HepG2 (cell line): ENCODE data around the gene LIM2. TPM values are rescaled to one million over a fixed set of nuclear protein-coding genes. Genes with fewer than 3 reads are reported as not detected.

Experiments used
- ATF6 ChIP-seq: sonication (generic); formaldehyde crosslinking; conservative IDR thresholded peaks from 2 replicates; pipeline ENCODE4 v1.4.0; 2020; ENCODE audit warnings: missing genetic modification reagents
- KLF6 ChIP-seq: IDR thresholded peaks from 2 replicates; pipeline ENCODE4 v1.8.0; 2016; ENCODE audit warnings: missing biosample characterization, missing genetic modification reagents
- NFRKB ChIP-seq: fragments of 450-650 bp; IDR thresholded peaks from 2 replicates; pipeline ENCODE4 v1.6.1; 2017
- RXRA ChIP-seq: sonication (generic); formaldehyde crosslinking; IDR thresholded peaks from 2 replicates; pipeline ENCODE4 v1.5.1; 2020; ENCODE audit warnings: missing genetic modification reagents
- SMARCC2 ChIP-seq: fragments of 450-650 bp; IDR thresholded peaks from 2 replicates; pipeline ENCODE4 v1.6.1; 2017; ENCODE audit warnings: antibody characterized with exemption, mild to moderate bottlenecking
- USF2 ChIP-seq, 2 experiments: sonication (generic) in 1 of 2; formaldehyde crosslinking in 1 of 2; IDR thresholded peaks; 2 replicates each; pipeline versions ENCODE4 v1.5.1 to v1.6.1; 2011 to 2020; ENCODE audit warnings: borderline replicate concordance in 1 of 2, low read depth in 1 of 2, low read length in 1 of 2, mild to moderate bottlenecking in 1 of 2, missing genetic modification reagents in 1 of 2, moderate library complexity in 1 of 2
- ZGPAT ChIP-seq: IDR thresholded peaks from 2 replicates; pipeline ENCODE4 v1.6.1; 2016; ENCODE audit warnings: mild to moderate bottlenecking
- ZHX1 ChIP-seq: sonication (generic); formaldehyde crosslinking; IDR thresholded peaks from 2 replicates; pipeline ENCODE4 v1.8.1; 2022; ENCODE audit warnings: low read depth, mild to moderate bottlenecking, missing genetic modification reagents
- ZNF275 ChIP-seq: sonication (generic); formaldehyde crosslinking; IDR thresholded peaks from 2 replicates; pipeline ENCODE4 v1.8.0; 2022; ENCODE audit warnings: missing genetic modification reagents, mild to moderate bottlenecking, inconsistent platforms, borderline replicate concordance
- ZNF343 ChIP-seq: sonication (generic); formaldehyde crosslinking; IDR thresholded peaks from 2 replicates; pipeline ENCODE4 v1.4.0; 2020; ENCODE audit warnings: mild to moderate bottlenecking, missing genetic modification reagents
- ZNF431 ChIP-seq: sonication (generic); formaldehyde crosslinking; IDR thresholded peaks from 2 replicates; pipeline ENCODE4 v1.9.0; 2022; ENCODE audit warnings: missing genetic modification reagents, low read depth, mild to moderate bottlenecking, borderline replicate concordance
- ZNF639 ChIP-seq: conservative IDR thresholded peaks from 2 replicates; pipeline ENCODE4 v1.6.1; 2018; ENCODE audit warnings: missing genetic modification reagents
- polyA plus RNA-seq, 8 experiments: library from polyadenylated mRNA; depleted of rRNA in 3 of 8; stranded (reverse) in 7 of 8; unstranded in 1 of 8; fragments of >200 nt; fragmentation: Illumina TruSeq in 4 of 8; extraction: Trizol in 4 of 8; gene quantifications; 2 replicates each; pipeline versions ENCODE4 v1.2.1 to v1.2.3, GENCODE V29; 2011 to 2016; ENCODE audit warnings: low read depth in 4 of 8, missing spikeins in 1 of 8, mixed read lengths in 1 of 8; ENCODE audit not compliant: insufficient read depth in 1 of 8
- total RNA-seq, 5 experiments: library from RNA; depleted of rRNA; stranded (reverse); fragments of >200 nt; fragmentation: Illumina TruSeq; extraction: Trizol; gene quantifications; 2 replicates each; pipeline ENCODE4 v1.2.3, GENCODE V29; 2016; ENCODE audit warnings: low read depth in 1 of 5

Gene LIM2
- total and polyA plus RNA-seq, 2 of the 13 experiments (the other 11 are each of a cell fraction or from before 2014, with no cell fraction given), result 1.3 TPM; not detected in 1

GRCh38 chr19:51366389-51367254 is 21.2 kb downstream of the LIM2 start (continued):
- 0 out of 2 replicates have a peak, but pooled peaks have one; percentile 7 for TF ChIP-seq ZNF639
- TF ChIP-seq SMARCC2, result no peak
- no peak for TF ChIP-seq ZGPAT
- peak; percentile 97 for TF ChIP-seq RXRA (CRISPR knock-in tag)
- no peak for TF ChIP-seq NFRKB
- TF ChIP-seq USF2 (IDR thresholded peaks at IDR 0.05; ENCODE audit: low read depth, low read length), result no peak
- no peak for TF ChIP-seq USF2 (CRISPR knock-in tag; IDR thresholded peaks at IDR 0.05; ENCODE audit: borderline replicate concordance)
- peak; percentile 64; the same call in 1 of the 2 replicates for TF ChIP-seq KLF6 (CRISPR knock-in tag)
- no peak for TF ChIP-seq ZNF343 (CRISPR knock-in tag)
- no peak for TF ChIP-seq ZNF275 (CRISPR knock-in tag)
- TF ChIP-seq ZNF431 (CRISPR knock-in tag), result no peak
- no peak for TF ChIP-seq ATF6 (CRISPR knock-in tag)
- no peak for TF ChIP-seq ZHX1 (CRISPR knock-in tag)
